OCI-LY1 (cell line): ENCODE results near the gene ZDHHC18.

Source experiments
- H2AFZ ChIP-seq: fragments of 200-600 bp; sonication (generic), shearing (Covaris generic); 2 replicates; pipeline ENCODE4 v1.6.0; 2014; ENCODE audit warnings: antibody characterized with exemption, mild to moderate bottlenecking, low read length
- H3F3A ChIP-seq: fragments of 200-600 bp; sonication (generic), shearing (Covaris generic); 2 replicates; pipeline ENCODE4 v1.6.0; 2014; ENCODE audit warnings: mild to moderate bottlenecking, antibody characterized with exemption, low read length, moderate library complexity; ENCODE audit not compliant: insufficient read depth
- H3K27ac ChIP-seq: fragments of 200-600 bp; sonication (generic); 2 replicates; pipeline ENCODE4 v1.5.1; 2014; ENCODE audit warnings: low read length, mixed run types, mild to moderate bottlenecking, low read depth; ENCODE audit not compliant: poor library complexity, severe bottlenecking
- H3K27me3 ChIP-seq: fragments of 200-600 bp; sonication (generic); 2 replicates; pipeline ENCODE4 v1.6.0; 2014; ENCODE audit warnings: antibody characterized with exemption, mild to moderate bottlenecking, low read length, moderate library complexity; ENCODE audit not compliant: insufficient read depth
- H3K36me3 ChIP-seq: fragments of 200-600 bp; sonication (generic); 2 replicates; pipeline ENCODE4 v1.6.1; 2014; ENCODE audit warnings: mild to moderate bottlenecking, antibody characterized with exemption, low read length, moderate library complexity, mixed read lengths; ENCODE audit not compliant: insufficient read depth
- H3K4me1 ChIP-seq: fragments of 200-600 bp; sonication (generic); 2 replicates; pipeline ENCODE4 v1.5.1; 2014; ENCODE audit warnings: mild to moderate bottlenecking, low read length, moderate library complexity; ENCODE audit not compliant: insufficient read depth, severe bottlenecking
- H3K4me2 ChIP-seq: fragments of 200-600 bp; sonication (generic), shearing (Covaris generic); 2 replicates; pipeline ENCODE4 v1.6.1; 2014; ENCODE audit warnings: low read length
- H3K4me3 ChIP-seq: fragments of 200-600 bp; sonication (generic); 2 replicates; pipeline ENCODE4 v1.5.1; 2014; ENCODE audit warnings: low read length, low read depth, mild to moderate bottlenecking, mixed read lengths; ENCODE audit not compliant: poor library complexity, severe bottlenecking
- H3K79me2 ChIP-seq: fragments of 200-600 bp; shearing (Covaris generic); 2 replicates; pipeline ENCODE4 v1.6.1; 2016; ENCODE audit warnings: mixed run types, low read length, mixed read lengths; ENCODE audit not compliant: insufficient read depth
- H3K9ac ChIP-seq: fragments of 200-600 bp; sonication (generic), shearing (Covaris generic); 2 replicates; pipeline ENCODE4 v1.6.1; 2014; ENCODE audit warnings: mild to moderate bottlenecking, low read length, mixed read lengths
- H3K9me2 ChIP-seq: fragments of 200-600 bp; sonication (generic), shearing (Covaris generic); 2 replicates; pipeline ENCODE4 v1.6.1; 2014; ENCODE audit warnings: low read depth, mild to moderate bottlenecking, low read length, mixed read lengths
- H3K9me3 ChIP-seq: fragments of 200-600 bp; shearing (Covaris generic); 2 replicates; pipeline ENCODE4 v1.6.1; 2014; ENCODE audit warnings: low read length, mixed read lengths
- H4K20me1 ChIP-seq: fragments of 200-600 bp; sonication (generic), shearing (Covaris generic); 2 replicates; pipeline ENCODE4 v1.6.0; 2016; ENCODE audit warnings: mild to moderate bottlenecking, low read length; ENCODE audit not compliant: insufficient read depth
- EZH2 ChIP-seq: fragments of 200-600 bp; sonication (generic), shearing (Covaris generic); IDR thresholded peaks from 2 replicates; pipeline ENCODE4 v1.8.0; 2017; ENCODE audit warnings: borderline replicate concordance, mixed run types, mild to moderate bottlenecking, antibody characterized with exemption, low read length, moderate library complexity, mixed read lengths
- TF ChIP-seq, protein P1 (sequence below): fragments of 200-600 bp; sonication (generic), shearing (Covaris generic); IDR thresholded peaks from 2 replicates; pipeline ENCODE4 v1.5.1; 2017; ENCODE audit warnings: mild to moderate bottlenecking, antibody characterized with exemption, low read length, moderate library complexity, mixed read lengths

Gene ZDHHC18

DNA sequence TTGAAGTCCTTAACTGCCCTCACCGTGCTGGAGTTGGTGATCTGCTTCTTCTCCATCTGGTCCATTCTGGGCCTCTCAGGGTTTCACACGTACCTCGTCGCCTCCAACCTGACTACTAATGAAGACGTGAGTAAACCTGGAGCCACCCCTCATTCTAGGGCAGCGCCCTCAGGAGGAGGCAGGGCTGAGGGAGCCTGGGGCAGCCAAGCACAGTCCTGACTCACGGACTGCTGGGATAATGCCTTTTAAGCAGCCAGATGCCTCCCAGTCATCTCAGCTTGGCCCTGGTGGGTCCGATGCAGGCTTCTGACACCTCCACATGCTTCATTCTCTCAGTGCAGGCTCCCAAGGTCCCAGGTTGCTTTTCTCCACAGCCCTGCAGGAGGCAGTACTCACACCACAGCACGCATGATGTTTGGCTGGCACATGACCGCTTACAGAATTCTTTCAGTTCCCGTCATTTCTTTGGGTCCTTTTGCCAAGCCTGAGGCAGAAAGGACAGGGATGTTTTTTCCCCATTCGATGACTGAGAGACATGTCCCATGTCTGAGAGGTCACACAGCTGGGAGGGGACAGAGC lies 24.7 kb downstream of the ZDHHC18 start:
- Histone ChIP-seq H2AFZ (no peak overlapping the region), H3K4me3 (no peak overlapping the region), H3K36me3 (peaks cover 50% of the 10 kb centered on the region; the same call in 1 of the 2 replicates), H3K4me2 (no peak overlapping the region), H3K9me2 (no peaks in the 10 kb centered on the region), H3K27ac (no peak overlapping the region), H3F3A (no peaks in the 10 kb centered on the region), H3K4me1 (no peaks in the 10 kb centered on the region), H3K79me2 (no peaks in the 10 kb centered on the region), H3K27me3 (no peaks in the 10 kb centered on the region), H3K9ac (no peak overlapping the region), H4K20me1 (no peaks in the 10 kb centered on the region), H3K9me3 (no peaks in the 10 kb centered on the region)
- TF ChIP-seq EZH2 = no peak
- TF ChIP-seq, protein P1, sequence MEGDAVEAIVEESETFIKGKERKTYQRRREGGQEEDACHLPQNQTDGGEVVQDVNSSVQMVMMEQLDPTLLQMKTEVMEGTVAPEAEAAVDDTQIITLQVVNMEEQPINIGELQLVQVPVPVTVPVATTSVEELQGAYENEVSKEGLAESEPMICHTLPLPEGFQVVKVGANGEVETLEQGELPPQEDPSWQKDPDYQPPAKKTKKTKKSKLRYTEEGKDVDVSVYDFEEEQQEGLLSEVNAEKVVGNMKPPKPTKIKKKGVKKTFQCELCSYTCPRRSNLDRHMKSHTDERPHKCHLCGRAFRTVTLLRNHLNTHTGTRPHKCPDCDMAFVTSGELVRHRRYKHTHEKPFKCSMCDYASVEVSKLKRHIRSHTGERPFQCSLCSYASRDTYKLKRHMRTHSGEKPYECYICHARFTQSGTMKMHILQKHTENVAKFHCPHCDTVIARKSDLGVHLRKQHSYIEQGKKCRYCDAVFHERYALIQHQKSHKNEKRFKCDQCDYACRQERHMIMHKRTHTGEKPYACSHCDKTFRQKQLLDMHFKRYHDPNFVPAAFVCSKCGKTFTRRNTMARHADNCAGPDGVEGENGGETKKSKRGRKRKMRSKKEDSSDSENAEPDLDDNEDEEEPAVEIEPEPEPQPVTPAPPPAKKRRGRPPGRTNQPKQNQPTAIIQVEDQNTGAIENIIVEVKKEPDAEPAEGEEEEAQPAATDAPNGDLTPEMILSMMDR = peak; percentile 19; the same call in 1 of the 2 replicates

DNA sequence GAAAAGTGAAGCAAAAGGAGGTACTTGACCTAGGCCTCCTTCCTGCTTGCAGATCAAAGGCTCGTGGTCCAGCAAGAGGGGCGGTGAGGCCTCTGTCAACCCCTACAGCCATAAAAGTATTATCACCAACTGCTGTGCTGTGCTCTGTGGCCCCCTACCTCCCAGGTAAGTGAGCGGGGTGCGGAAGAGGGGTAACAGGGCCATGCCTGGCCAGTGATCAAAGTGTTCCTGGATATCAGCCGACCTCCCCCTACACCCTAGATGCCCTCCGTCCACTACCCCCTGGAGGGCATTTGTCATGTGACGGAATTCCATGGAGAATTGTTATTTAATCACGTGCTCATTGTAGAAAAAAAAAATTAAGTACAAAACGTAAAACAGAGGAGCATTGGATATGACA lies 26.2 kb downstream of the ZDHHC18 start:
- no peak overlapping the region for H3K27ac ChIP-seq

DNA sequence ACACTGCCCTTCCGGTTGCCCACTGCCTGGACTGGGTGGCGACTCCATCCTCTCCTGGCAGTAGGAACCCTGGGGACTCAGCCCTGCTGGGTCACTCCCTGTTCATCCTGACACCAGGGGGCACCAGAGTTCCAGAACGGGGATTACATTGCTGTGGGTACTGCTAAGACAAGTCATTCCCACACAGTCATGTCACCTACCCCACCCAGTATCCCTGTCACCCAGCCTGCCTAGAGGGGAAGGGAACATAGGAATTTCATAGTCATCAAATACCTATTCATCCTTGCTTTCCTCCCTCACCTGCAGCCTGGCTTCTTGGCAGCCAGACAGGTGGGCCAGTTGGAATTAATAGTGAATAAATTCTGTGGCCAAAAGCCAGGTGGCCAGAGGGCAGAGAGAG lies 26.7 kb downstream of the ZDHHC18 start:
- Histone ChIP-seq H3K79me2 (no peaks in the 10 kb centered on the region), H3K4me1 (no peaks in the 10 kb centered on the region), H3K9ac (no peak overlapping the region), H3K27ac (no peak overlapping the region), H3K36me3 (peaks cover 48% of the 10 kb centered on the region; the same call in 1 of the 2 replicates), H3K27me3 (no peaks in the 10 kb centered on the region), H3K9me3 (no peaks in the 10 kb centered on the region), H3F3A (no peaks in the 10 kb centered on the region), H3K4me3 (no peak overlapping the region), H4K20me1 (no peaks in the 10 kb centered on the region), H3K9me2 (no peaks in the 10 kb centered on the region), H2AFZ (no peak overlapping the region), H3K4me2 (no peak overlapping the region)
- no peak for TF ChIP-seq EZH2
- TF ChIP-seq, protein P1 = peak; percentile 82

More for the DNA sequence above, 26.2 kb downstream of the ZDHHC18 start:
- H3K9ac ChIP-seq = no peak overlapping the region
- no peaks in the 10 kb centered on the region for H3K9me2 ChIP-seq
- peaks cover 48% of the 10 kb centered on the region; the same call in 1 of the 2 replicates for H3K36me3 ChIP-seq
- no peaks in the 10 kb centered on the region for H3K9me3 ChIP-seq
- no peak overlapping the region for H2AFZ ChIP-seq
- TF ChIP-seq EZH2 = no peak
- TF ChIP-seq, protein P1 = no peak
- H3K4me3 ChIP-seq = no peak overlapping the region
- H3K79me2 ChIP-seq = no peaks in the 10 kb centered on the region
- H3K27me3 ChIP-seq = no peaks in the 10 kb centered on the region
- no peaks in the 10 kb centered on the region for H4K20me1 ChIP-seq
- H3F3A ChIP-seq = no peaks in the 10 kb centered on the region
- H3K4me2 ChIP-seq = no peak overlapping the region
- no peaks in the 10 kb centered on the region for H3K4me1 ChIP-seq
